WTC11 (cell line): ENCODE data around the gene RAB2B. TPM values are rescaled to one million over a fixed set of nuclear protein-coding genes. Genes with fewer than 3 reads are reported as not detected.
A peak's percentile ranks its signal among the peaks of the same experiment; 100 is the strongest.

Source experiments
- AFF4 ChIP-seq: sonication (generic); formaldehyde crosslinking; IDR thresholded peaks from 2 replicates; pipeline ENCODE4 v1.8.1; 2023; ENCODE audit warnings: mild to moderate bottlenecking, missing genetic modification reagents, borderline replicate concordance
- ATF2 ChIP-seq: sonication (generic); formaldehyde crosslinking; IDR thresholded peaks from 2 replicates; pipeline ENCODE4 v1.8.1; 2022; ENCODE audit warnings: low read depth, missing genetic modification reagents, borderline replicate concordance
- CDX4 ChIP-seq: fragments of 250-450 bp; sonication (Bioruptor Pico); IDR thresholded peaks from 2 replicates; pipeline ENCODE4 v1.9.0; 2021; ENCODE audit warnings: moderate library complexity, mild to moderate bottlenecking, inconsistent platforms, borderline replicate concordance
- CTCF ChIP-seq: fragments of 200-600 bp; IDR thresholded peaks from 2 replicates; pipeline ENCODE4 v1.8.0; 2022; ENCODE audit warnings: antibody characterized with exemption
- E2F1 ChIP-seq: sonication (generic); formaldehyde crosslinking; IDR thresholded peaks from 2 replicates; pipeline ENCODE4 v1.8.0; 2022; ENCODE audit warnings: mild to moderate bottlenecking, missing genetic modification reagents
- ELF4 ChIP-seq: sonication (generic); formaldehyde crosslinking; IDR thresholded peaks from 2 replicates; pipeline ENCODE4 v1.8.1; 2022; ENCODE audit warnings: low read depth, mild to moderate bottlenecking, moderate library complexity, missing genetic modification reagents
- ETV6 ChIP-seq: sonication (generic); formaldehyde crosslinking; IDR thresholded peaks from 2 replicates; pipeline ENCODE4 v1.8.1; 2022; ENCODE audit warnings: mild to moderate bottlenecking, missing genetic modification reagents
- FOXJ3 ChIP-seq: sonication (generic); formaldehyde crosslinking; IDR thresholded peaks from 2 replicates; pipeline ENCODE4 v1.9.0; 2021; ENCODE audit warnings: missing genetic modification reagents, mild to moderate bottlenecking, borderline replicate concordance
- GTF2I ChIP-seq: fragments of 250-450 bp; sonication (Bioruptor Pico); conservative IDR thresholded peaks from 2 replicates; pipeline ENCODE4 v1.4.0; 2021; ENCODE audit warnings: mild to moderate bottlenecking
- IRF1 ChIP-seq: sonication (generic); formaldehyde crosslinking; IDR thresholded peaks from 2 replicates; pipeline ENCODE4 v1.8.0; 2023; ENCODE audit warnings: missing genetic modification reagents
- IRF2 ChIP-seq: sonication (generic); formaldehyde crosslinking; IDR thresholded peaks from 2 replicates; pipeline ENCODE4 v1.8.0; 2022; ENCODE audit warnings: low read depth, missing genetic modification reagents, borderline replicate concordance
- JAZF1 ChIP-seq: fragments of 250-450 bp; sonication (Bioruptor Pico); IDR thresholded peaks from 2 replicates; pipeline ENCODE4 v1.9.0; 2021; ENCODE audit warnings: moderate library complexity, mild to moderate bottlenecking, inconsistent platforms
- KAT7 ChIP-seq: sonication (generic); formaldehyde crosslinking; IDR thresholded peaks from 2 replicates; pipeline ENCODE4 v1.8.1; 2023; ENCODE audit warnings: missing genetic modification reagents, mild to moderate bottlenecking, borderline replicate concordance
- NFATC4 ChIP-seq: fragments of 250-450 bp; sonication (Bioruptor Pico); IDR thresholded peaks from 2 replicates; pipeline ENCODE4 v1.9.0; 2021; ENCODE audit warnings: mild to moderate bottlenecking
- NR1H2 ChIP-seq: sonication (generic); formaldehyde crosslinking; IDR thresholded peaks from 2 replicates; pipeline ENCODE4 v1.9.0; 2021; ENCODE audit warnings: mild to moderate bottlenecking, moderate library complexity, missing genetic modification reagents
- NR3C1 ChIP-seq: sonication (generic); formaldehyde crosslinking; conservative IDR thresholded peaks from 2 replicates; pipeline ENCODE4 v1.8.1; 2023; ENCODE audit warnings: low read depth, mild to moderate bottlenecking, missing genetic modification reagents
- TEAD4 ChIP-seq: sonication (generic); formaldehyde crosslinking; IDR thresholded peaks from 2 replicates; pipeline ENCODE4 v1.8.0; 2022; ENCODE audit warnings: mild to moderate bottlenecking, missing genetic modification reagents
- TP53 ChIP-seq: sonication (generic); formaldehyde crosslinking; IDR thresholded peaks from 2 replicates; pipeline ENCODE4 v1.8.1; 2023; ENCODE audit warnings: mild to moderate bottlenecking, missing genetic modification reagents
- ZMAT4 ChIP-seq: fragments of 250-450 bp; sonication (Bioruptor Pico); IDR thresholded peaks from 2 replicates; pipeline ENCODE4 v1.9.0; 2021; ENCODE audit warnings: mild to moderate bottlenecking
- ZNF121 ChIP-seq: sonication (generic); formaldehyde crosslinking; IDR thresholded peaks from 2 replicates; pipeline ENCODE4 v1.8.0; 2023; ENCODE audit warnings: missing genetic modification reagents
- ZNF219 ChIP-seq: sonication (generic); formaldehyde crosslinking; IDR thresholded peaks from 2 replicates; pipeline ENCODE4 v1.8.0; 2023; ENCODE audit warnings: missing genetic modification reagents, mild to moderate bottlenecking, borderline replicate concordance
- ZNF232 ChIP-seq: sonication (generic); formaldehyde crosslinking; IDR thresholded peaks from 2 replicates; pipeline ENCODE4 v1.8.0; 2022; ENCODE audit warnings: mild to moderate bottlenecking, missing genetic modification reagents
- ZNF423 ChIP-seq: fragments of 250-450 bp; sonication (Bioruptor Pico); IDR thresholded peaks from 2 replicates; pipeline ENCODE4 v2.1.2; 2022; ENCODE audit warnings: mild to moderate bottlenecking, moderate library complexity
- ZNF512 ChIP-seq: sonication (generic); formaldehyde crosslinking; IDR thresholded peaks from 2 replicates; pipeline ENCODE4 v1.8.1; 2022; ENCODE audit warnings: missing genetic modification reagents, borderline replicate concordance
- ZNF671 ChIP-seq: fragments of 250-450 bp; sonication (Bioruptor Pico); IDR thresholded peaks from 2 replicates; pipeline ENCODE4 v1.8.0; 2021; ENCODE audit warnings: mild to moderate bottlenecking
- total RNA-seq: library from RNA; stranded (reverse); gene quantifications from 3 replicates; pipeline ENCODE4 v1.2.3, GENCODE V29; 2021

The RAB2B gene
- total RNA-seq, 1 experiment from 2014 or later: 29.6 TPM

GRCh38 chr14:21437063-21437901 is 39.5 kb downstream of the RAB2B start (continued):
- TF ChIP-seq IRF1 (CRISPR knock-in tag): no peak
- 0 out of 2 replicates have a peak, but pooled peaks have one; percentile 43 for TF ChIP-seq NFATC4 (CRISPR knock-in tag)
- TF ChIP-seq TEAD4 (CRISPR knock-in tag): no peak
- no peak for TF ChIP-seq KAT7 (CRISPR knock-in tag)
- no peak for TF ChIP-seq ZNF512 (CRISPR knock-in tag)
- no peak for TF ChIP-seq ZNF232 (CRISPR knock-in tag)
- no peak for TF ChIP-seq IRF2 (CRISPR knock-in tag)
- TF ChIP-seq ZNF671: no peak
- no peak for TF ChIP-seq CDX4 (CRISPR knock-in tag)
- no peak for TF ChIP-seq E2F1 (CRISPR knock-in tag)
- no peak for TF ChIP-seq AFF4 (CRISPR knock-in tag)
- no peak for TF ChIP-seq NR3C1
- TF ChIP-seq ZNF423 (CRISPR knock-in tag): no peak
- TF ChIP-seq ETV6 (CRISPR knock-in tag): peak; percentile 89
- no peak for TF ChIP-seq ATF2
- no peak for TF ChIP-seq CTCF
- no peak for TF ChIP-seq FOXJ3 (CRISPR knock-in tag)
- TF ChIP-seq TP53 (CRISPR knock-in tag): no peak
- no peak for TF ChIP-seq ZNF219 (CRISPR knock-in tag)
- TF ChIP-seq GTF2I (CRISPR knock-in tag): no peak
- no peak for TF ChIP-seq ZNF121
- no peak for TF ChIP-seq JAZF1
- TF ChIP-seq NR1H2: no peak
- 0 out of 2 replicates have a peak, but pooled peaks have one; percentile 74 for TF ChIP-seq ZMAT4 (CRISPR knock-in tag)
- no peak for TF ChIP-seq ELF4
